Kidney glomerular epithelial cell (primary cell): Measurements from ENCODE around the gene USP32.

ENCODE experiments used
- DNase-seq: peaks from one replicate; lab custom pipeline; 2025; lab: John Stamatoyannopoulos, UW

USP32 gene

DNA sequence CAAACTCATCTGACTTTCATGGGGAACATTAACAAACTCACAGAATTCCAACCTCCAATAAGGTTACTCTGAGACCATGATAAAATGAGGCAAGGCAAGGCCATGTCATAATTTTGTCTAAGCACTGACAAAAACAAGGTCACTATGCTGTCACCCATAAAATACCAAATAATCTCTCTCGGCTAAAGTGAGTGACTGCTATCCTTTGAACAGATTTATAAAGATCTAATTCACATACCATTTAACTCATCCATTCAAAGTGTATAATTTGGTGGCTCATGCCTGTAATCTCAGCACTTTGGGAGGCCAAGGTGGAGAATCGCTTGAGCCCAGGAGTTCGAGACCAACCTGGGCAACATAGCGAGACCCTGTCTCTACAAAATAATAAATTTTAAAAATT lies 262.8 kb downstream of the USP32 start:
- no peak for DNase-seq
